HepG2 (cell line): ENCODE results near the gene ANKRD40. TPM values are rescaled to one million over a fixed set of nuclear protein-coding genes. Genes with fewer than 3 reads are reported as not detected.

ENCODE experiments used
- ATAC-seq: fragments of 200-7000 bp; cut with Tn5 transposase; 3 replicates; pipeline ENCODE4 v1.9.1; 2020; ENCODE audit warnings: mild to moderate bottlenecking, moderate library complexity
- BruUV-seq: library from RNA; stranded (reverse); fragments of 400-500 nt; replicated peaks from 2 replicates; lab custom pipeline; 2021; lab: Mats Ljungman, UMichigan
- CTCF ChIA-PET: fragments of 300-600 bp; formaldehyde crosslinking; extraction: SDS; loops from one replicate; lab custom pipeline; 2021; ENCODE audit warnings: low total read pairs, inconsistent platforms, low intra/inter-chr PET ratio; lab: Yijun Ruan, JAX
- POLR2A ChIA-PET: fragments of 350-600 bp; sonication (Branson Sonifier 250); formaldehyde crosslinking; loops from one replicate; lab custom pipeline; 2020; ENCODE audit warnings: antibody characterized with exemption, inconsistent platforms; lab: Yijun Ruan, JAX
- DNase-seq: peaks from one replicate; pipeline ENCODE4 v3.0.0-alpha.2; 2015; ENCODE audit warnings: low spot score
- FAIRE-seq: peaks from 3 replicates; lab custom pipeline; 2011; peaks lifted over from hg19 to GRCh38; lab: Jason Lieb, UNC
- H2AFZ ChIP-seq: one replicate; pipeline ENCODE4 v1.6.1; 2011; ENCODE audit warnings: low read length, inconsistent platforms
- H3K27ac ChIP-seq: fragments of 300-600 bp; 3 replicates; pipeline ENCODE4 v1.8.0; 2011; ENCODE audit warnings: mixed run types, mild to moderate bottlenecking, mixed read lengths, low read length, inconsistent platforms; ENCODE audit not compliant: insufficient read depth; ENCODE audit errors: extremely low read length
- H3K27me3 ChIP-seq, 2 experiments: fragments of 200-600 bp in 1 of 2; 2 replicates in 1 of 2; 3 replicates in 1 of 2; pipeline versions ENCODE4 v1.6.0 to v1.8.0; 2011; ENCODE audit warnings: low read length in 2 of 2, mild to moderate bottlenecking in 2 of 2, moderate library complexity in 2 of 2, inconsistent platforms in 1 of 2; ENCODE audit not compliant: insufficient read depth in 2 of 2, control insufficient read depth in 1 of 2
- H3K36me3 ChIP-seq, 2 experiments: fragments of 200-600 bp in 1 of 2; replicated peaks in 1 of 2; 2 replicates in 1 of 2; 3 replicates in 1 of 2; pipeline versions ENCODE4 v1.5.1 to v1.8.0; 2011; ENCODE audit warnings: low read length in 2 of 2, inconsistent platforms in 1 of 2; ENCODE audit not compliant: insufficient read depth in 2 of 2, control insufficient read depth in 1 of 2
- H3K4me1 ChIP-seq: 2 replicates; pipeline ENCODE4 v1.5.1; 2012; ENCODE audit warnings: low read length, inconsistent platforms; ENCODE audit not compliant: insufficient read depth
- H3K4me2 ChIP-seq: 2 replicates; pipeline ENCODE4 v1.6.0; 2011; ENCODE audit warnings: low read depth, low read length, inconsistent platforms
- H3K4me3 ChIP-seq, 3 experiments: fragments of 200-600 bp in 1 of 3; sonication (generic), shearing (Covaris generic) in 1 of 3; replicated peaks in 1 of 3; 2 replicates each; pipeline ENCODE4 v1.5.1; 2011 to 2016; ENCODE audit warnings: low read length in 3 of 3, inconsistent platforms in 2 of 3, low read depth in 2 of 3, mild to moderate bottlenecking in 2 of 3, control low read depth in 1 of 3, mixed read lengths in 1 of 3; ENCODE audit not compliant: insufficient read depth in 1 of 3
- H3K79me2 ChIP-seq: one replicate; pipeline ENCODE4 v1.6.1; 2011; ENCODE audit warnings: low read length, inconsistent platforms; ENCODE audit not compliant: insufficient read depth
- H3K9ac ChIP-seq: 2 replicates; pipeline ENCODE4 v1.6.0; 2011; ENCODE audit warnings: mild to moderate bottlenecking, low read depth, low read length, inconsistent platforms; ENCODE audit not compliant: insufficient read depth
- H3K9me3 ChIP-seq: 2 replicates; pipeline ENCODE4 v1.5.1; 2012; ENCODE audit warnings: mild to moderate bottlenecking, low read length
- H4K20me1 ChIP-seq: 2 replicates; pipeline ENCODE4 v1.6.0; 2011; ENCODE audit warnings: inconsistent platforms, mild to moderate bottlenecking, low read length, moderate library complexity; ENCODE audit not compliant: insufficient read depth
- CREB1 ChIP-seq, 2 experiments: fragments of 450-650 bp in 1 of 2; IDR thresholded peaks; 2 replicates each; pipeline ENCODE4 v1.6.1; 2016 to 2017; ENCODE audit warnings: control low read depth in 1 of 2, mild to moderate bottlenecking in 1 of 2, missing compliant biosample characterization in 1 of 2, missing genetic modification characterization in 1 of 2
- HCFC1 ChIP-seq: fragments of 150-350 bp; IDR thresholded peaks from 2 replicates; pipeline ENCODE4 v1.6.1; 2014; ENCODE audit warnings: low read depth, low read length
- PATZ1 ChIP-seq: sonication (generic); formaldehyde crosslinking; IDR thresholded peaks from 2 replicates; pipeline ENCODE4 v1.4.0; 2020; ENCODE audit warnings: missing genetic modification reagents
- PAXIP1 ChIP-seq: sonication (generic); formaldehyde crosslinking; conservative IDR thresholded peaks from 2 replicates; pipeline ENCODE4 v1.4.0; 2020; ENCODE audit warnings: mild to moderate bottlenecking, missing genetic modification reagents, moderate library complexity
- RXRA ChIP-seq: sonication (generic); formaldehyde crosslinking; IDR thresholded peaks from 2 replicates; pipeline ENCODE4 v1.5.1; 2020; ENCODE audit warnings: missing genetic modification reagents
- WGBS: methylation state at CpG from one replicate; pipeline ENCODE4 v1.1.6; 2017; ENCODE audit warnings: low lambda C conversion rate; 5-methylcytosine and 5-hydroxymethylcytosine counted together
- in situ Hi-C: cut with HindIII; loops from 2 replicates; pipeline ENCODE4 v1.10.0; 2017; ENCODE audit warnings: low pct_unique_long_range_greater_than_20kb; ENCODE audit not compliant: extremely low pct_ligation_motif_present
- intact Hi-C: fragments of 100-400 bp; cut with micrococcal nuclease; formaldehyde crosslinking; loops from one replicate; pipeline ENCODE4 v1.10.0; 2022; ENCODE audit not compliant: unreplicated experiment
- polyA plus RNA-seq, 8 experiments: library from polyadenylated mRNA; depleted of rRNA in 3 of 8; stranded (reverse) in 7 of 8; unstranded in 1 of 8; fragments of >200 nt; fragmentation: Illumina TruSeq in 4 of 8; extraction: Trizol in 4 of 8; gene quantifications; 2 replicates each; pipeline versions ENCODE4 v1.2.1 to v1.2.3, GENCODE V29; 2011 to 2016; ENCODE audit warnings: low read depth in 4 of 8, missing spikeins in 1 of 8, mixed read lengths in 1 of 8; ENCODE audit not compliant: insufficient read depth in 1 of 8
- total RNA-seq, 5 experiments: library from RNA; depleted of rRNA; stranded (reverse); fragments of >200 nt; fragmentation: Illumina TruSeq; extraction: Trizol; gene quantifications; 2 replicates each; pipeline ENCODE4 v1.2.3, GENCODE V29; 2016; ENCODE audit warnings: low read depth in 1 of 5

The ANKRD40 gene
- total and polyA plus RNA-seq, 2 of the 13 experiments (the other 11 are each of a cell fraction or from before 2014, with no cell fraction given), result 35.0 to 46.4 TPM

GRCh38 chr17:50675190-50675589 is 32.5 kb downstream of the ANKRD40 start:
- Histone ChIP-seq H3K4me1 (peaks cover 50% of the 10 kb centered on the region), H3K36me3 (no peaks in the 10 kb centered on the region), H3K4me2 (no peak overlapping the region), H3K9me3 (no peaks in the 10 kb centered on the region), H3K27ac (no peak overlapping the region), H3K79me2 (no peaks in the 10 kb centered on the region), H3K9ac (no peak overlapping the region), H3K27me3 (no peaks in the 10 kb centered on the region), H4K20me1 (no peaks in the 10 kb centered on the region), H3K4me3 (no peak overlapping the region), H2AFZ (no peak overlapping the region)
- DNase-seq, result no peak
- 0 out of 2 replicates have a peak, but pooled peaks have one; percentile 14 for TF ChIP-seq PATZ1 (CRISPR knock-in tag)
- no peak for TF ChIP-seq PAXIP1 (CRISPR knock-in tag)
- no peak for TF ChIP-seq HCFC1
- no peak for TF ChIP-seq CREB1 (IDR thresholded peaks at IDR 0.05)
- TF ChIP-seq CREB1 (CRISPR knock-in tag; IDR thresholded peaks at IDR 0.05), result no peak
- no peak for TF ChIP-seq RXRA (CRISPR knock-in tag)
- CTCF ChIA-PET, result no interaction called here
- intact Hi-C loops, result no loop called here
- no peak for ATAC-seq
- no TSS peak for BruUV-seq
- in situ Hi-C loops, result no loop called here
- 87% methylated on average over 3 of the region's 3 CpGs for WGBS
- POLR2A ChIA-PET, result interaction anchor here (1.5 kb wide), 1 partner anchor 9 kb away, joined by 8 read pairs; no protein-coding TSS in a partner anchor
- FAIRE-seq, result no peak
